Cerebellar cortex (tissue), 1 donor: ENCODE measurements around the gene PJVK.
"Not testable (repeated sequence)": the region's sequence is repeated elsewhere in the genome, so short reads cannot be mapped to it uniquely, and the experiment has no call there.

Source experiments
- DNase-seq: peaks from one replicate; pipeline ENCODE4 v3.0.0-alpha.2; 2015; ENCODE audit warnings: low spot score

The PJVK gene

GRCh38 chr2:178429336-178429735 lies 21.8 kb upstream of the PJVK start:
- DNase-seq, result no peak

DNA sequence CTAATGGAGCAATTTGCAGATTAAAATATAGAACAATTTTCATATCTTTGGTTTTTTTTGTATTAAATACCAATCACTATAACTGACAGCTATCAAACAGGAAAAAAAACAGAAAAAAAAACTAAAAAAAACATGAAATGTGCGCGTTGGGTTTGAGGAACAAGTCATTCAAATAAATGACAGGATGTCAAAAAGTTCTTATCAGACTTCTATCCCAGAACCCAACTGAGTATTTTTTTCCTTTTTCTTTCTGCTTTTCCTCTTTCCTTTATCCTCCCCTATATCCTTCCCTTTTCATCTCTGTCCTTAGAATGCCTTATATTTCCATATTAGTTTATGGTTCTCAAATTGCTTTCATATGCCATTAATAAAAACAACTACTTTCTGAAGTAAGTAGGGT lies 14.5 kb upstream of the PJVK start:
- DNase-seq, result no peak

DNA sequence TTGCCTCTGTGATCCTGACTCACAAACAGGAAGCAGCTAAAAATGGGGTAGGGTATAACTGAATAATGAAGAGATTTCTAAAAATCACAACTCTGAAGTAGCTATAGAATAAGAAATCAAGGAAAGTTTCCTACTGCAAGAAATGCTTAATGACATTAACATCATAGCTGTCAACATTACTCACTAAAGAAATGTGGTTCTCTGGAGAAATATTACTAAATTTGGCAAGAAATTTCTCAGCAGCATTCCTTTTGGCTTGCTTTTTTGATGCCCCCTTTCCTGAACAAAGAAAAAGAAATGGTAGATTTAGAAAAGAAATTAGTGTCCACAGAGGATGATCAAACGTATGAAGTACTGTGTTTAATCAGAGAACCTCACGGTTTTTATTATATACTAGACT lies 9.8 kb upstream of the PJVK start:
- DNase-seq, result no peak

DNA sequence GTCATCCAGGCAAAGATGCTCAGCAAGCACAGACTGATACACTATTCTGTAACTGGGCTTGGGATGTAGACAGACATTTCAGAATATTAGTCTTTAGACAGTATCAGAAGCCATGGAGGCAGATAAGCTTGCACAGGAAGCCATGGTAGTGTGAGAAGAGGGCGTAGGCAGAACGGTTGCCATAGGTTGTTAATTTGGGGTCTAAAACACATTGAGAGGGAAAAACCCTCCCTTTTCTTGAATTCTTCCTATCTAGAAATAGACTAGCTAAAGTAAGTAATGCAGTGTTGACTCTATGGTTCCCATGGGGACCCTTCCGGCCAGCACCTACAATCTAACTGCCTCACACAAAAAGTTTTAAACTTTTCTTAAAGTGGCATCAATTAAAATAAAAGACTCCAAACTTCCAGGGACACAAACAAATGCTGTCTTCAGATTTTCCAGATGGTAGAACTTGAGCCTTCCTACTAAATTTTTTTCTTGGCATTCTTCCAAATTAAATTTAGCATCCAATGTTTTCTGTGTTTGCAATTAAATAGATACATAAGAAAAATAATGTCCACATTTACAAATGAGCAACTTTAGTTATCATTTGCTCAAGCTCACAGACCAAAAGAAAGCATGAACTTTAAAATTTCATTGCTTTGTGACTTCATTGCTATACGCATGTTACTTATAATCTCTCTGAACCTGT lies 2.1 kb upstream of the PJVK start:
- no peak for DNase-seq

GRCh38 chr2:178449700-178450523 lies 1.3 kb upstream of the PJVK start:
- no peak for DNase-seq

- DNase-seq, result peak; percentile 67
Observed at GRCh38 chr2:178450524-178450773, 729 bp upstream of the PJVK start.

GRCh38 chr2:178452334-178452733 lies 1.2 kb downstream of the PJVK start:
- no peak for DNase-seq

- DNase-seq, result no peak
Observed at GRCh38 chr2:178452870-178453269, 1.7 kb downstream of the PJVK start.

- no peak for DNase-seq
Observed at GRCh38 chr2:178455947-178456346, 4.8 kb downstream of the PJVK start.

- DNase-seq, result no peak
Observed at GRCh38 chr2:178457390-178457886, 6.3 kb downstream of the PJVK start.

DNA sequence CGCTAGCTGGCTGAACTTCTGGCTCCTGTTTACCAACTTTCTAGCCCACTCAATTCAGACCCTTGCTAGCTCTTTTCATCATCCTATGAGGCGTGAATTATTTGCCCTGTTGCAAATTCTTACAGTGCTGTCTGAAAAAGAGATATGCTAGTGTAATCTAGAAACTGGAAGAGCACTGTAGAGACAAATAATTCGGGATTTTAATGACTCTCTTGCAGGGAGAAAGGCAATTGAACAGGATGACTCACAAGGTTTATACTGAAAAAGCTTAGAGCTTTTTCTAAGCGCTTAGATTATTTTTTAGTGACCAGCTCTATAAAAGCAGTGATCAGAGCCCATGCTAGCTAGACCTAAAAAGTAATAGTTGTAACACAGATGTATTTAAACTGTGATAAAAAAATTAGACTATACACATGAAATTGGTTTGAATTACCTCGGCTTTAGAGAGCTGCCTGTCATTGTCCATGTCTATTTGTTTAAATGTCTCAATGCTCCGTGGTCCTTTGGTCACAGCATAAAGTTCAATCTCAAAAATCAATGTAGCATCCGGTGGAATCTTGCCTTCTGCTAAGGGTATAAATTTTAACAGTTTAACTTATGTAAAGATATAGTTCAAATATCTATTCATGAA lies 18.2 kb downstream of the PJVK start:
- DNase-seq, result no peak

DNA sequence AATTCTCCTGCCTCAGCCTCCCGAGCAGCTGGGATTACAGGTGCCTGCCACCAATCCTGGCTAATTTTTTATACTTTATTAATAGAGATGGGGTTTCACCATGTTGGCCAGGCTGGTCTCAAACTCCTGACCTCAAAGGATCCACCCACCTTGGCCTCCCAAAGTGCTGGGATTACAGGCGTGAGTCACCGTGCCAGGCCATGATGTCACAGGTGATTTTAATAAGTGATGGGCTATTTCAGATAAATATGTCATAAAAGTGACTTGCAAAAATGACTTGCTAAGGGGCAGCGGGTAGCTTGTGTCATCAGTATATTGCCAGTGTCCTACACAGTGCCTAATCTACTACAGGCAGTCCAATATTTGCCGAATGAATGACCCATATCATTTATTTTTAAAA lies 20.1 kb downstream of the PJVK start:
- DNase-seq, result not testable (repeated sequence)

DNA sequence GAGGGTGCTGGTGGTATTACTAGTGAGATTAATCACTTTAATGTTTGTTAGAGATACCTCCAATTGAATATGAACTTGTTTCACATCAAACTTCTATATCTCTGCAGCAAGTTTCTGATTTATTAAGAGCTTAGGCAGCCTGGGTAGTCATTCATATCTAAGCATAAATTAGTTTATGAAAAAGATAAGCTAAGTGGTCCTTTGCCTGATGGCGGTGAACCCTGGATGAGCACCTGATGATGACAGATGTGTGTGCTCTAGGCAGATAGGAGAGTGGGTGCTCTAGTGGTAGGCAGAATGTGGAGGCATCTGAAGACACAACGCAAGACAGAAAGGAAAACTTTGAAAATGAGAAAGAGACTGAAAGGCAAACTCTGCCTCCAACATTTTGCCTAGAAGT lies 22.2 kb downstream of the PJVK start:
- DNase-seq, result no peak

- no peak for DNase-seq
Observed at GRCh38 chr2:178473931-178474330, 22.8 kb downstream of the PJVK start.

- DNase-seq, result no peak
Observed at GRCh38 chr2:178474560-178474959, 23.4 kb downstream of the PJVK start.

DNA sequence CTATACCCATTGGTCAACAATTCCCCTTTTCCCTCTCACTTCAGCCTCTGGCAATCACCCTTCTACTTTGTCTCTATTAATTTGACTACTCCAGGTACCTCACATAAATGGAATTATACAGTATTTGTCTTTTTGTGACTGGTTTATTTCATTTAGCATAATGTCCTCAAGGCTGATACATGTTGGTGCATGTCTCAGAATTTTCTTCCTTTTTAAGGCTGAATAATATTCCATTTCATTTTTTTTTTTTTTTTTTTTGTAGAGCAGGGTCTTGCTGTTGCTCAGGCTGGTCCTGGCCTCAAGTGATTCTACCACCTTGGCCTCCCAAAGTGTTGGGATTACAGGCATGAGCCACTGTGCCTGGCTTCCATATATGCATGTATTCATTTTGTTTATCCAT lies 25.3 kb downstream of the PJVK start:
- no peak for DNase-seq

GRCh38 chr2:178477443-178478129 lies 26.4 kb downstream of the PJVK start:
- DNase-seq, result peak; percentile 30

- DNase-seq, result no peak
Observed at GRCh38 chr2:178478130-178478438, 26.9 kb downstream of the PJVK start.

DNA sequence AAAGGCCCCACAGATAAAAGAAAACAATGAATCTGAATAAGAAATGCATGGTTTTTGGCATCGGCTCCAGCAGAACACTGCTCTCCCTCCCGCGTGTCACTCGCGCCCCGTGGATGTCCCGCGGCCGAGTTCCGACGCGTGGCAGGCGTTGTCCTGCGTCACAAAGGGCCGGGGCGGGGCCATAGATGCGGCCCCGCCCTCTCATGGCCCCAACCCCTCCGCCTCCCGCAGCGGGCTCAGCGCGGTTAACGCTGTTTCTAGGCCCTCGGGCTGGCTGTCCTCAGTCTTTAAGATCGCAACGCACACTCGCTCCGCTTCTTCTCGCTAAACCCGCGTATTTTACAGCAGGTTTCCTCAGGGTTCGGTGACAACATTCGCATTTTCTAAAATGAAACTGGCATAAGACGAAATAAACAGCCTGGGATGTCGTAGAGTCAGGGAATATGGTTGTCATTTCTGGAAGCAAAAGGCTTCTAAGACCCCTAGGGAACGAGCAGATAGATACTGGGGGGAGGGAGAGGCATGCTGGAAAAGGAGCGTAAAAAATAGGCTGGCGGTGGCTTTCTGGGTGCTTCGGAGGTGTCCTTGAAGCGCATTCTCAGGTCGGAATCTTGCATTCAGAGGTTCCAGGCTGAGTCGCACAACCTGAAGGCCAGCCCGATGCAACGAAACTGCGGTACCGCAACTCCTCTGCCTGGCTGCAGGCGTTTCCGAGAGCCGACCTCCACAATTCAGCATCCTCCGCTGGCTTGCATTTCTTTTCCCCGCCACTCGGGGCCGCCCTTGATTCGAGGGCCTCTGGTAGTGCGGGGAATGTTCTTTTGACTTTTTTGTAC lies 27.5 kb downstream of the PJVK start, which contains the start of gene FKBP7:
TSS of gene FKBP7 (minus strand) at position 162 of the 836 bp plus-strand sequence. CDS start at position 61, 101 bp downstream.
- DNase-seq, result peak; percentile 92

DNA sequence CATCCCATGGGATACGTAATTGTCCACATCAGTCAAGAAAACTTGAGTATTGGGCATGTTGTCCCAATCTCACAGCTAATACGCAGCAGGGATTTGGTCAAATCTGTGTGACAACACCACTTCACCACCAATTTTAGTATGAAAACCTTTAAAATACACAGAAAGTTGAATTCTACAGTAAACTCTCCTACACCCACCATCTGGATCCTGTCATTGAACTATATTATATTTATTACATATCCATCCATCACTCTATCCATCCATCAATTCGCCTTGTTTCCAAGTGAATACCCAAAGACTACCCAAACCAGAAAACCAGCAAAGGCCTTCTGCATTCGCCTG lies 28.1 kb downstream of the PJVK start:
- DNase-seq, result no peak

GRCh38 chr2:178479758-178480226 lies 28.6 kb downstream of the PJVK start:
- DNase-seq, result no peak
